GM15510 (cell line): ENCODE results near the gene OOEP.

ENCODE experiments used
- POLR2A ChIP-seq: IDR thresholded peaks from 3 replicates; pipeline ENCODE4 v1.6.1; 2011; ENCODE audit warnings: borderline replicate concordance; ENCODE audit not compliant: insufficient read length; ENCODE audit errors: extremely low read depth

OOEP gene

DNA sequence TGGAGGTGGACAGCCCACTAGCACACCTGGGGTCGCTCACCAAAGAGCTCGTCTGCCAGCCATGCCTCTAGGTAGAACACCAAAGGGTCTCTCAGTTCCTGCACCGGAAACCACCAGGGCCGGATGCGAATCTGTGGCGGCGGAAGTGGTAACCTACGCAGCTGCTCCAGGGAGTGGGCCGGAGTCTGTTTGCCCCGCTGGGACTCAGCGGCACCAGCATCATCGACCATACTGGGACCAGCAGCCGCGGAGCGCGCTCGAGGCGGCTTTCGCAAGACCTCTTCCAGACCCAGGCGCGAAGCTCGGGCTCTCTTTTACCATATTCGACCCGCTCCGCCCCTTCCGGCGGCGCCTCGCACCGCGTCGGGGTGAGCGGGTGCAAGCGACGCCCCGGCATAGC lies at the start of gene OOEP:
Gene OOEP (minus strand): TSS at position 335 of the 400 bp plus-strand sequence. CDS start 105 bp downstream, at position 230.
- no peak for TF ChIP-seq POLR2A

DNA sequence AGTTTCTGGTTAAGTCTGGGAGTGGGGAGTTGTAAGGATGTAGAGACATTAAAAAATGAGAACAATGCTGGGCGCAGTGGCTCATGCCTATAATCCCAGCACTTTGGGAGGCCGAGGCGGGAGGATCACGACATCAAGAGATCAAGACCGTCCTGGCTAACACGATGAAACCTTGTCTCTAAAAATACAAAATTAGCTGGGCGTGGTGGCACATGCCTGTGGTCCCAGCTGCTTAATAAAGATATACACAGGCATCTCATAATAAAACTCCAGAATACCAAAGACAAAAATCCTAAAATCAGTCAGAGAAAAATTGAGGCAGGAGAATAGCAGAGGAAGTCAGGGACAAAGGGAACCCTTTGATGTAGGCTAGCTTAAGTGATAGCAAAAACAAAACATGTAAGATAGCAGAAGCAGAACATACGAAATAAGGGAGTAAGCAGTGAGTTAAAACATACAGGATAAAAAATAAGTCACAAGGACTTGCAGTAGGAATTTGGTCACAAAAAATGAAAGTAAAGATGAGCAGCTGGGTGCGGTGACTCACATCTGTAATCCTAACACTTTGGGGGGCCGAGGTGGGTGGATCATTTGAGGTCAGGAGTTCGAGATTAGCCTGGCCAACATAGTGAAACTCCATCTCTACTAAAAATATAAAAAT lies 48.5 kb upstream of the OOEP start:
- no peak for TF ChIP-seq POLR2A

DNA sequence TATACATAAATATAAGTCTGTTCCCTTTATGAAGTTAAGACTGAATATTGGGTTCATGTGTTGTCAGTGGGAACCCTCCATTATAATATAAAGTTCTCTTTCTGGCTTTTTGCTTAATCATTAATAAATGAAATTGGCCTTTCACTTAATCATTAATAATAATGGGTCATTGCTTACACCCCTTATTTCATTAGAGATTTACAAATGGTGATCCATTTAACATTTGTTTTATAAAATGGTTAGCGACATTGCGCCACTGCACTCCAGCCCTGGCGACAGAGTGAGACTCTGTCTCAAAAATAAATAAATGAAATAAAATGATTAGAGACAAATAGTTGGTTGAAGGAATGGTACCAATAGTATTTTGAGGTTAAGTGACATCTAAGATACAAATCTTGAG lies 43.4 kb upstream of the OOEP start:
- no peak for TF ChIP-seq POLR2A

DNA sequence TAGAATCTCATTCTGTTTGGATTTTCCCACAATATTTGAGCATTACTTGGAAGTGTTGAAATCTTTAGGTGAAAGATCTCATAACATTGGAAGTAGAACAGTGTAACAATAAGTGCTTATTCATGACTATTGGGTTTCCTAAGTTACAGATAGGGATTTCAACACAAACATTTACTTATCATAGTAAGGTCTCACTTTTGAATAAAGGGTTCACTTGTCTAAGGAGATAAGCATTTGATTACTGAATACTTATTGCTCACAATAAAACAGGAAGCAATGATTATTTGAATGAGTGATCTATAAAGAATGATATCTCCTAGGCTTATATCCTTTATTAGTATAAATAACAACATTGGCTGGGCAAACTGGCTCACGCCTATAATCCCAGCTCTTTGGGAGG lies 39.7 kb upstream of the OOEP start:
- TF ChIP-seq POLR2A: no peak

DNA sequence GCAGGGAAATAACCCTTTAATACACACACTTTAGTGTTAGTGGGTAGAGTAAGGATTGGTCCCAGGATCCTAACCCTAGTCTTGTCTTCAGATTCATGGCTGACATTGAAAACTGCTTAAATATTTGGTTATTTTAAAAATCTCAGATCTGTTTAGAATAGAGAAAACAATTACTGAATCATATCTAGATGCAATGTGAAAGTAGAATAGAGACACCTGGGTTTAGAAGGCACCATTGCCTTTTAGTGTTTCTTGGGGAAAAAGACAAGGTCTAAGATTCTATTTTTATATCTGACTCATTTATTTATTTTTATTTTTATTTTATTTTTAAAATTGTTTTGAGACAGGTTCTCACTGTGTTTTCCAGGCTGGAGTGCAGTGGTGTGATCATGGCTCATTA lies 31.0 kb upstream of the OOEP start:
- TF ChIP-seq POLR2A: no peak

DNA sequence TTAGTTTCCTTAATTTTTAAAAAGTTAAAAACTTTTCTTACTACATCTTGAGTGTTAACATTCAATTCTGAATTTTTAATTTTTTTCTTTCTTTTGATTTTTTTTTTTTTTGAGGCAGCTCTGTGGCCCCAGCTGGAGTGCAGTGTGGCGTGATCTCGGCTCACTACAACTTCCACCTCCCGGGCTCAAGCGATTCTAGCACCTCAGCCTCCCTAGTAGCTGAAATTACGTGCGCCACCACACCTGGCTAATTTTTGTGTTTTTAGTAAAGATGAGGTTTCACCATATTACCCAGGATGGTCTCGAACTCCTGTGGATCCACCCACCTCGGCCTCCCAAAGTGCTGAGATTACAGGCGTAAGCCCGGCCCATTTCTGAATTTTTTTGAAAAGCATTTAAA lies 26.2 kb upstream of the OOEP start:
- TF ChIP-seq POLR2A: no peak

DNA sequence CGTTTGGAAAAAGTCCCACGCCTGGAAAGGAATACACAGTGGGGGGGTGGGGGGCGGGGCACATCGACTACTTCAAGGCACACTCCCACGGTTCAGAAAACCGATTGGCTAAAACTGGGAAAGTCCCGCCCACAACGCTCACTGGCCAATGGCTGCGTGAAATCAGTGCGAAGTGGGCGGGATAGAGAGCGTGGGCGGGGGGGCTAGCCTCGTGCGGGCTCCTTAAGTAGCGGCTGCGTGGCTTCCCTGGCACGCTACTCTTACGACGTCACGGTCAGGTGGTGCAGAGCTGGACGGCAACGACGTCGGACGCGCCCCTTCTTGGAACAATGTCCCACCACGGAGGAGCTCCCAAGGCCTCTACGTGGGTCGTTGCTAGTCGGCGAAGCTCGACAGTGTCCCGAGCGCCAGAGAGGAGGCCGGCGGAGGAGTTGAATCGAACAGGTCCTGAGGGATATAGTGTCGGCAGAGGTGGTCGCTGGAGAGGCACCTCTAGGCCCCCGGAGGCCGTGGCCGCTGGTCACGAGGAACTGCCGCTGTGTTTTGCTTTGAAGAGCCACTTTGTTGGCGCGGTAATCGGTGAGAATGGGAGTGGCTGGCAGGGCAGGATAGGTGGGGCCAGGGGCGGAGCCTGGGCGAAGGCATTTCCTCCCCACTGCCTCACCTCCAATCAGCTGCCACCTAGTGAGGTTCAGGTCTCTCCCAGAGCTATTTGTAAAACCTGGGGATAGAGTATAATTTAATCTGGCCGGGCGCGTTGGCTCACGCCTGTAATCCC lies 25.1 kb upstream of the OOEP start, which contains the start of gene DDX43:
Gene DDX43 (plus strand): TSS at position 252 of the 778 bp plus-strand sequence. CDS start 78 bp downstream, at position 330.
- TF ChIP-seq POLR2A: no peak

DNA sequence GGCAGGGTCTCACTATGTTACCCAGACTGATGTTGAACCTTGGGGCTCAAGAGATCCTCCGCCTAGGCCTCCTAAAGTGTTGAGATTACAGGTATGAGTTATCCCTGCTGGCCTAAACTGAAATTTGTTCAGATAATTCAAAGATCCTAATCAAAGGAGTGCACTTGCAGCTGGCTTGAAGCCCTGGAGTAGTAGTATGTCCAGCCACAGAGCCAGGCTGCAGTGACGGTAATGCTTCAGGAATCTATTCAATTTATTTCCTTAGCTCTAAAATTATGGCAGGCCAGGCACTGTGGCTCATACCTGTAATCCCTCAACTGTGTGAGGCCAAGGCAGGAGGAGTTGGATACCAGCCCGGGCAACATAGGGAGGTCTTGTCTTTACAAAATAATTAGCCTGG lies 23.6 kb upstream of the OOEP start:
- TF ChIP-seq POLR2A: no peak

DNA sequence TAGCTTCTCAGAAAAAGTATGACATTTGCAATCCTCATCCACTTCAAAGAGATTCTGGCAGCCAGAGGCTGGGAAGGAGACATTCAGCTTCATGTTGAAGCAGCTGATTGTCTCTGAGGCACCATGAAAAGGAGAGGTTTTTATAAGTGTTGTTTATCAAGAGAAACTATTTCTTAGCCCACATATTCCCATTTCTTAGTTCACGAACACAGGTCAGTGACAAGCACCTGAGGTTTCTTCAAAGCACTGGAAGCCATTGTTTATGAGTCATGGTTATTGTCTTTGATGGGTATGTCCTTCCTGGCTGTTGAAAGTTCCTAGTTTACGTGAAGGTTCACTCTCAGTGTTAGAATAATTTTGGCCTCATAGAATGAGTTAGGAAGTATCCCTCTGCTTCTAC lies 22.0 kb upstream of the OOEP start:
- TF ChIP-seq POLR2A: no peak

DNA sequence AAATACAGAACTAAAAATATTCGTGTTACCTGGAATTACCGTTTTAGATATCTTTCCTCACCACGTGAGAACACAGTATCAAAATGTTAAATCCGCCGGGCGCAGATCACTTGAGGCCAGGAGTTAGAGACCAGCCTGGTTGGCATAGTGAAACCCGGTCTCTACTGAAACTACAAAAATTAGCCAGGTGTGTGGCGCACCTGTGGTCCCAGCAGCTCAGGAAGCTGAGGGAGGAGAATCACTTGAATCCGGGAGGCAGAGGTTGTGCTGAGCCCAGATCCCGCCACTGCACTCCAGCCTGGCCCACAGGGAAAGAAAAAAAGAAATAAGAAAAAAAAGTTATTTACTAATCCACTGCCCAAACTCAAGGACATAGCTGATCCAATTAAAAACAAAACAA lies 20.2 kb upstream of the OOEP start:
- TF ChIP-seq POLR2A: no peak

DNA sequence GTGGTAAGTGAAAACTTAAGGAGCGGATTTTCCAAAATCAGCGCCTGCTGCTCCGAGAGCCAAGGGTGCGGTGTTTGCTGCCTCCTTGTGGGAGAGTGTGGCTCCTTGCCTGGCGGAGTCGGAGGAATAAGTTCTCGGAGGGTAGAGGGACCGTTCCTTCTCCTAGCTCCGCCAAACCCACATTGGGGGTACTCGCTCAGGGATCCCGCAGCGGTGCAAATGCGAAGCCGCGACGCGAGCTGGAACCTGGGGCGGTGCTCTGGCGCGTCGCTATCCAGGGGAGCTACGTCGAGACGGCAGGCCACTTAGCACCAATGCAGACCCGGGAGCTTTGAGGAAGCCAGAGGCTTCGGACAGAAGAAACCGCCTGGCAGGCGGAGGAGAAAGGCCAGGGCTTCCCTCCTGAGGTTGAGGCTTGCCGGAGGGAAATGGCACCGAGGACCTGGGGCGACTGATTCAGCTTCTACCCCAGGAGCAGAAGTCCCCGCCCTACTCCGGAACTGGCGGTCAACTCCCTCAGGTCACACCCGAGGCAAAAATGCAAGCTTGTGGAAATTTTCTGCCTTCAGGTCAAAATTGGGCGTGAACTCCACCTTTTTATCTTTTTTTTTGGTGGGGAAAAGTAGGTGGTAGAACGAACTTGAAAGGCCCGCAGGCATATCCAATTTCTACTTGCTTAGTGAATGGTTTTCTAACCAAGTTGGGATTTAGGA lies 19.3 kb upstream of the OOEP start:
- no peak for TF ChIP-seq POLR2A

DNA sequence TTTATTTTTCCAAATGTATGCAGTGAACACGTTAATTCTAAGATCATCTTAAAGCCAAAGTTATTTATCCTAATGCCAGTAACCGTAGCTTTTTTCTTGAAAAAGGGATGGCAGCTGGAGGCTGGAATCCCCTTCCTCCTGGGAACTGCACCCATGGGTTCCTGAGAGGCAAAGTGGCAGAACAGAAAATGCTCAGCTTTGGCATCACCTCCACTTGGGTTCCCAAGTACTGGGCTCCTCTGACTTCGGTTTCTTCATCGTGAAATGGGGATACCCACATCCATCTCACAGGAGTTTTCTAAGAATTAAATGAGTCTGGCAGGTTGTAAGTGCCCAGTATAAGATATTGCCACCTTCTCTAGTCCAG lies 18.7 kb upstream of the OOEP start:
- TF ChIP-seq POLR2A: no peak

DNA sequence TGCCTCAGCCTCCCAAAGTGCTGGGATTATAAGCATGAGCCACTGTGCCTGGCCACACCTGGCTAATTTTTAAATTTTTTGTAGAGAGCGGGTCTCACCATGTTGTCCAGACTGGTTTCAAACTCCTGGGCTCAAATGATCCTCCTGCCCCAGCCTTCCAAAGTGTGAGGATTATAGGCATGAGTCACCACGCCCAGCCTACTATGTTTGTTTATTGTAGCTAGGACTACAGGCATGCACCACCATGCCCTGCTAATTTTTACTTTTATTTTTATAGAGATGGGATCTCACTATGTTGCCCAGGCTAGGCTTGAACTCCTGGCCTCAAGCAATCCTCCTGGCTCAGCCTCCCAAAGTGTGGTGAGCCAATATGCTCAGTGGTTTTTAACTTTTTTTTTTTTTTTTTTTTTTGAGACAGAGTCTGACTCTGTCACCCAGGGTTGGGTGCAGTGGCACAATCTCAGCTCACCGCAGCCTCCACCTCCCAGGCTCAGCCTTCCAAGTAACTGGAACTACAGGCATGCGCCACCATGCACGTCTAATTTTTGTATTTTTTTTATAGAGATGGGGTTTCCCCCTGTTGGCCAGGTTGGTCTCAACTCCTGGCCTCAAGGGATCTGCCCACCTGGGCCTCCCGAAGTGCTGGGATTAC lies 12.9 kb upstream of the OOEP start:
- no peak for TF ChIP-seq POLR2A

DNA sequence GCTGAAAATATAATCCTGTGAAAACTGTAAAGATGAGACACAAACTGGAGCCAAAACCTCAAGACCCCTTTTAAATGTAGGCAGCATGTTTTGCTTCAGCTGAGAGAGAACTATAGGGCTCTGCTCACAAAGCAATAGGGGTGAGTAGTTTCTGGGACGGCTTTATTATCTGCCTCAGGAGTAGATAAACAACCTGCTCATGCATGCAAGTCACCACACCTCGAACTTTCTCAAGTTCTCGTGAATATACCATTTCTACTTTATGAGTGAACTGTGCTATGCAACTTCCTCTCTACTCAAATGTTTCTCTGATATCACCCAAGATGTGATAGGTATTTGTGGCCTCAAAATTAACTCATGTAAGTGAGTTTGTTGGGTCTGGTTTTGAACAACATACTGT lies 7.5 kb upstream of the OOEP start:
- TF ChIP-seq POLR2A: no peak

DNA sequence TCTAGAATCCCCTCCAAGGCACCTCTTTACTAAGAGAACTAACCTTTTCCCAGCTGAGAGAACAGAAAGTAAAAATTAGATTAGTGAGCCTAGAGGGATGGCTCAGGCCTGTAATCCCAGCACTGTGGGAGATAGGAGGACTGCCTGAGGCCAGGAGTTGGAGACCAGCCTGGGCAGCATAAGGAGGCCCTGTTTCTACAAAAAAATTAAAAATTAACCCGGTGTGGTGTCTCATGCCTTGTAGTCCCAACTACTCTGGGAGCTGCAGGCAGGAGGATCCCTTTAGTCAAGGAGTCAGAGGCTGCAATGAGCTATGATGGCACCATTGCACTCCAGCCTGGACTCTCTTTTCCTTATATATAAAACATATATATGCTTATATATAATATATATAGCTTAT lies 5.5 kb upstream of the OOEP start:
- no peak for TF ChIP-seq POLR2A
